IMR-90 (cell line): Measurements from ENCODE around the gene CDK17. TPM values are rescaled to one million over a fixed set of nuclear protein-coding genes. Genes with fewer than 3 reads are reported as not detected.

Experiments
- ATAC-seq: fragments of 200-7000 bp; cut with Tn5 transposase; 2 replicates; pipeline ENCODE4 v1.9.1; 2020; ENCODE audit warnings: low read depth, mild to moderate bottlenecking, moderate library complexity
- BruUV-seq: library from RNA; stranded (reverse); fragments of 400-500 nt; replicated peaks from 2 replicates; lab custom pipeline; 2021; lab: Mats Ljungman, UMichigan
- CTCF ChIA-PET: fragments of 300-600 bp; formaldehyde crosslinking; extraction: SDS; loops from one replicate; lab custom pipeline; 2021; ENCODE audit warnings: antibody characterized with exemption; lab: Yijun Ruan, JAX
- POLR2A ChIA-PET: fragments of 300-600 bp; sonication (Branson Sonifier 250); formaldehyde crosslinking; loops from one replicate; lab custom pipeline; 2022; ENCODE audit warnings: antibody characterized with exemption; ENCODE audit not compliant: unreplicated experiment; lab: Charles Lee
- DNase-seq: peaks from one replicate; pipeline ENCODE4 v3.0.0; 2013
- H2AFZ ChIP-seq: replicated peaks from 2 replicates; pipeline ENCODE3; 2013; ENCODE audit warnings: low read length, mild to moderate bottlenecking; ENCODE audit not compliant: poor library complexity
- H2AK5ac ChIP-seq: 2 replicates; pipeline ENCODE4 v1.6.1; 2013; ENCODE audit warnings: low read depth, low read length, inconsistent platforms
- H2AK9ac ChIP-seq: replicated peaks from 2 replicates; pipeline ENCODE3; 2013; ENCODE audit warnings: mild to moderate bottlenecking, low read depth, low read length, moderate library complexity; ENCODE audit not compliant: poor library complexity
- H2BK120ac ChIP-seq: 2 replicates; pipeline ENCODE4 v1.6.1; 2013; ENCODE audit warnings: low read depth, low read length, inconsistent platforms
- H2BK15ac ChIP-seq: 3 replicates; pipeline ENCODE4 v1.6.1; 2013; ENCODE audit warnings: low read depth, low read length, inconsistent platforms
- H2BK20ac ChIP-seq: 2 replicates; pipeline ENCODE4 v1.6.1; 2013; ENCODE audit warnings: low read depth, mild to moderate bottlenecking, inconsistent platforms, low read length, moderate library complexity
- H2BK5ac ChIP-seq: 2 replicates; pipeline ENCODE4 v1.6.1; 2013; ENCODE audit warnings: mild to moderate bottlenecking, low read depth, low read length, inconsistent platforms; ENCODE audit not compliant: poor library complexity, severe bottlenecking
- H3K14ac ChIP-seq: replicated peaks from 2 replicates; pipeline ENCODE4 v1.6.1; 2013; ENCODE audit warnings: low read depth, low read length, inconsistent platforms
- H3K18ac ChIP-seq: 2 replicates; pipeline ENCODE4 v1.6.1; 2013; ENCODE audit warnings: low read depth, low read length, control low read depth
- H3K23ac ChIP-seq: 2 replicates; pipeline ENCODE4 v1.6.1; 2013; ENCODE audit warnings: low read depth, low read length, inconsistent platforms
- H3K27ac ChIP-seq: 2 replicates; pipeline ENCODE4 v1.5.1; 2013; ENCODE audit warnings: mild to moderate bottlenecking, control low read depth, low read length; ENCODE audit not compliant: insufficient read depth
- H3K27me3 ChIP-seq: 2 replicates; pipeline ENCODE4 v1.6.1; 2013; ENCODE audit warnings: low read length; ENCODE audit not compliant: control insufficient read depth, insufficient read depth
- H3K36me3 ChIP-seq: 2 replicates; pipeline ENCODE4 v1.6.1; 2013; ENCODE audit warnings: low read length, mixed read lengths; ENCODE audit not compliant: control insufficient read depth, insufficient read depth
- H3K4ac ChIP-seq: 2 replicates; pipeline ENCODE4 v1.6.1; 2013; ENCODE audit warnings: low read depth, low read length, inconsistent platforms
- H3K4me1 ChIP-seq: 2 replicates; pipeline ENCODE4 v1.6.1; 2013; ENCODE audit warnings: low read length, mixed read lengths; ENCODE audit not compliant: control insufficient read depth, insufficient read depth
- H3K4me2 ChIP-seq: 2 replicates; pipeline ENCODE4 v1.6.1; 2013; ENCODE audit warnings: low read depth, mild to moderate bottlenecking, control low read depth, low read length, moderate library complexity
- H3K4me3 ChIP-seq: 2 replicates; pipeline ENCODE4 v1.5.1; 2013; ENCODE audit warnings: low read depth, mild to moderate bottlenecking, control low read depth, low read length, moderate library complexity; ENCODE audit not compliant: insufficient read depth
- H3K56ac ChIP-seq: 2 replicates; pipeline ENCODE4 v1.6.1; 2013; ENCODE audit warnings: low read length, inconsistent platforms; ENCODE audit not compliant: insufficient read depth; ENCODE audit errors: extremely low read depth
- H3K79me1 ChIP-seq, 2 experiments: 2 replicates each; pipeline ENCODE4 v1.6.1; 2013; ENCODE audit warnings: low read length in 2 of 2, inconsistent platforms in 1 of 2, low read depth in 1 of 2
- H3K9ac ChIP-seq: 2 replicates; pipeline ENCODE4 v1.6.1; 2013; ENCODE audit warnings: low read depth, low read length, control low read depth
- H3K9me1 ChIP-seq: 2 replicates; pipeline ENCODE4 v1.6.1; 2013; ENCODE audit warnings: low read length, inconsistent platforms; ENCODE audit not compliant: insufficient read depth
- H3K9me3 ChIP-seq: 2 replicates; pipeline ENCODE4 v1.6.1; 2013; ENCODE audit warnings: low read length; ENCODE audit not compliant: control insufficient read depth, insufficient read depth
- H4K20me1 ChIP-seq: 2 replicates; pipeline ENCODE4 v1.6.1; 2013; ENCODE audit warnings: low read length, inconsistent platforms; ENCODE audit not compliant: insufficient read depth
- H4K5ac ChIP-seq: 2 replicates; pipeline ENCODE4 v1.6.1; 2013; ENCODE audit warnings: mild to moderate bottlenecking, low read depth, low read length, control low read depth
- H4K8ac ChIP-seq, 2 experiments: 2 replicates each; pipeline ENCODE4 v1.6.1; 2013; ENCODE audit warnings: low read depth in 2 of 2, low read length in 2 of 2, control low read depth in 1 of 2, inconsistent platforms in 1 of 2
- H4K91ac ChIP-seq: 2 replicates; pipeline ENCODE4 v1.6.1; 2013; ENCODE audit warnings: low read depth, low read length, inconsistent platforms; ENCODE audit not compliant: insufficient read depth
- BHLHE40 ChIP-seq: fragments of 150-350 bp; IDR thresholded peaks from 2 replicates; pipeline ENCODE4 v1.6.1; 2016; ENCODE audit warnings: mild to moderate bottlenecking, low read depth, low read length
- CEBPB ChIP-seq: IDR thresholded peaks from 2 replicates; pipeline ENCODE4 v1.6.1; 2012; ENCODE audit warnings: low read depth, low read length, improper control_type of control experiment
- CHD1 ChIP-seq: IDR thresholded peaks from 2 replicates; pipeline ENCODE4 v1.6.1; 2012; ENCODE audit warnings: low read depth, low read length, improper control_type of control experiment
- CTCF ChIP-seq: conservative IDR thresholded peaks from 2 replicates; pipeline ENCODE4 v1.5.1; 2012; ENCODE audit warnings: mild to moderate bottlenecking, low read depth, low read length, improper control_type of control experiment
- FOS ChIP-seq: fragments of 150-350 bp; IDR thresholded peaks from 2 replicates; pipeline ENCODE4 v1.6.1; 2016; ENCODE audit warnings: low read depth, low read length
- MAZ ChIP-seq: IDR thresholded peaks from 2 replicates; pipeline ENCODE4 v1.6.1; 2012; ENCODE audit warnings: low read depth, mild to moderate bottlenecking, low read length, improper control_type of control experiment, moderate library complexity, borderline replicate concordance
- MXI1 ChIP-seq: IDR thresholded peaks from 2 replicates; pipeline ENCODE4 v1.6.1; 2012; ENCODE audit warnings: low read depth, mild to moderate bottlenecking, low read length, moderate library complexity, borderline replicate concordance
- NFE2L2 ChIP-seq: fragments of 150-350 bp; IDR thresholded peaks from 2 replicates; pipeline ENCODE4 v1.6.1; 2016; ENCODE audit warnings: low read depth, mild to moderate bottlenecking, low read length
- POLR2A ChIP-seq: IDR thresholded peaks from 2 replicates; pipeline ENCODE4 v1.6.1; 2012; ENCODE audit warnings: mild to moderate bottlenecking, low read depth, low read length
- RAD21 ChIP-seq: IDR thresholded peaks from 2 replicates; pipeline ENCODE4 v1.6.1; 2012; ENCODE audit warnings: low read length, improper control_type of control experiment
- RCOR1 ChIP-seq: IDR thresholded peaks from 2 replicates; pipeline ENCODE4 v1.6.1; 2012; ENCODE audit warnings: mild to moderate bottlenecking, low read length, improper control_type of control experiment; ENCODE audit not compliant: insufficient replicate concordance
- RFX5 ChIP-seq: IDR thresholded peaks from 2 replicates; pipeline ENCODE4 v1.8.0; 2012; ENCODE audit warnings: low read depth, mild to moderate bottlenecking, low read length, moderate library complexity
- SMC3 ChIP-seq: fragments of 150-350 bp; IDR thresholded peaks from 2 replicates; pipeline ENCODE4 v1.6.1; 2016; ENCODE audit warnings: low read depth, mild to moderate bottlenecking, antibody characterized with exemption, low read length, moderate library complexity
- WGBS, 2 experiments: methylation state at CpG; one replicate each; pipeline versions ENCODE4 v1.1.5 to v1.1.7; 2013; ENCODE audit warnings: missing lambda C conversion rate in 2 of 2; ENCODE audit not compliant: insufficient read length in 1 of 2; ENCODE audit errors: extremely low coverage in 2 of 2; 5-methylcytosine and 5-hydroxymethylcytosine counted together
- dilution Hi-C: fragments of 300-500 bp; cut with HindIII; formaldehyde crosslinking; loops from one replicate; pipeline ENCODE4 v1.14.3; 2018; ENCODE audit warnings: low sequenced_read_pairs; ENCODE audit not compliant: unreplicated experiment
- in situ Hi-C: fragments of 300-500 bp; cut with MboI; formaldehyde crosslinking; loops from 3 replicates; pipeline ENCODE4 v1.14.3; 2019; ENCODE audit warnings: low sequenced_read_pairs, inconsistent platforms, mixed read lengths
- intact Hi-C: fragments of 100-400 bp; cut with micrococcal nuclease; formaldehyde crosslinking; loops from 2 replicates; pipeline ENCODE4 v1.10.0; 2022
- polyA plus RNA-seq, 3 experiments: library from polyadenylated mRNA; depleted of rRNA; stranded (reverse); fragments of >200 nt; gene quantifications; 2 replicates each; pipeline ENCODE4 v1.2.3, GENCODE V29; 2012; ENCODE audit warnings: low replicate concordance in 1 of 3
- total RNA-seq: library from RNA; depleted of rRNA; stranded (reverse); fragments of >200 nt; gene quantifications from 2 replicates; pipeline ENCODE4 v1.2.3, GENCODE V29; 2012
- TF ChIP-seq, protein P1 (sequence below): fragments of 150-350 bp; IDR thresholded peaks from 2 replicates; pipeline ENCODE4 v1.6.1; 2016; ENCODE audit warnings: low read depth, mild to moderate bottlenecking, low read length, moderate library complexity, borderline replicate concordance

CDK17 gene
- total and polyA plus RNA-seq, 2 of the 4 experiments (the other 2 are of a cell fraction) = 14.5 to 50.2 TPM

DNA sequence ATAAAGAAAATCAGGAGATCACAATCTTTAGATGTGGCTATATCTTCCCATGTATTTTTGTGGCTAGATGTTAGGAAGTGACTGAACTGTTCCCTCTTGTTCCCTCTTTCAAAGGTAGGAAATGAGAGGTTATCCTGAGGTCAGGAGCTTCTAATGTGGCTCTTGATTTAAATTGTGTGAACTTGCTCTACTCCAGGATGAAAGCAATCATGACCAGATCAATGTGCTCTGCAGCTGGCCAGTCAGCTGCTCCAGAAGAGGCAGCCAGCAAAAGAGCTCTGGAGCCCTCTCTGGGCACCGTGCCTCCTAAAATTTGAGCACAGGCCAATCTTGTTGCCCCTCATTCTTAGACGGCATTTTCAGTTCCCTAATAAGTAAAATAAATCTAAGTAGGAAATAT, 32.0 kb downstream of the CDK17 start (continued):
- TF ChIP-seq, protein P1, sequence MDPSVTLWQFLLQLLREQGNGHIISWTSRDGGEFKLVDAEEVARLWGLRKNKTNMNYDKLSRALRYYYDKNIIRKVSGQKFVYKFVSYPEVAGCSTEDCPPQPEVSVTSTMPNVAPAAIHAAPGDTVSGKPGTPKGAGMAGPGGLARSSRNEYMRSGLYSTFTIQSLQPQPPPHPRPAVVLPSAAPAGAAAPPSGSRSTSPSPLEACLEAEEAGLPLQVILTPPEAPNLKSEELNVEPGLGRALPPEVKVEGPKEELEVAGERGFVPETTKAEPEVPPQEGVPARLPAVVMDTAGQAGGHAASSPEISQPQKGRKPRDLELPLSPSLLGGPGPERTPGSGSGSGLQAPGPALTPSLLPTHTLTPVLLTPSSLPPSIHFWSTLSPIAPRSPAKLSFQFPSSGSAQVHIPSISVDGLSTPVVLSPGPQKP = no peak
- TF ChIP-seq SMC3 (no peak), MAZ (no peak), CHD1 (no peak), BHLHE40 (no peak), MXI1 (no peak)

GRCh38 chr12:96366381-96366654, 33.9 kb downstream of the CDK17 start:
- H4K5ac ChIP-seq = no peak overlapping the region
- DNase-seq = no peak
- H3K4me2 ChIP-seq = no peak overlapping the region
- H3K23ac ChIP-seq = no peak overlapping the region
- no peak overlapping the region for H2AK5ac ChIP-seq
- no peak overlapping the region for H2BK15ac ChIP-seq
- no peak overlapping the region for H3K4me3 ChIP-seq
- H3K27me3 ChIP-seq = no peaks in the 10 kb centered on the region
- no peak overlapping the region for H2AK9ac ChIP-seq
- intact Hi-C loops = no loop called here
- peaks cover 71% of the 10 kb centered on the region for H4K20me1 ChIP-seq
- no peak for ATAC-seq
- H3K18ac ChIP-seq = no peak overlapping the region
- dilution Hi-C loops = no loop called here
- no CpG with 5 or more reads among the region's 2 CpGs for WGBS, 2 experiments
- in situ Hi-C loops = no loop called here
- H3K4ac ChIP-seq = no peak overlapping the region
- no peak overlapping the region for H2AFZ ChIP-seq
- no peaks in the 10 kb centered on the region for H3K9me3 ChIP-seq
- no peaks in the 10 kb centered on the region; the same call in 1 of the 2 replicates for H3K9me1 ChIP-seq
- 0 out of 2 replicates have a peak, but pooled peaks cover 1% of the 10 kb centered on the region for H3K36me3 ChIP-seq
- no peak overlapping the region for H3K56ac ChIP-seq
- H3K14ac ChIP-seq = 0 out of 2 replicates have a peak overlapping the region, but pooled peaks have one; percentile 32
- no TSS peak for BruUV-seq
- H4K91ac ChIP-seq = no peak overlapping the region
- no peak overlapping the region for H2BK5ac ChIP-seq
- ChIA-PET CTCF (interaction anchor here (1.0 kb wide), 1 partner anchor 84 kb away, joined by 3 read pairs; no protein-coding TSS in a partner anchor), POLR2A (no interaction called here)
- no peak overlapping the region for H4K8ac ChIP-seq
- no peak overlapping the region for H2BK20ac ChIP-seq
- H2BK120ac ChIP-seq = no peak overlapping the region
- H3K79me1 ChIP-seq = peaks cover 3 to 68% of the 10 kb centered on the region in 2 experiments; a peak in 3 of 4 replicates
- no peak overlapping the region for H3K9ac ChIP-seq
- no peak overlapping the region for H3K27ac ChIP-seq
- peaks cover 8% of the 10 kb centered on the region for H3K4me1 ChIP-seq
- TF ChIP-seq CTCF (no peak), NFE2L2 (no peak), RFX5 (no peak), POLR2A (no peak), MAZ (no peak), CHD1 (no peak), RAD21 (no peak), CEBPB (no peak), RCOR1 (no peak), FOS (no peak)
- TF ChIP-seq, protein P1 = no peak
